Measurements from ENCODE around the gene TRIO.

DNA sequence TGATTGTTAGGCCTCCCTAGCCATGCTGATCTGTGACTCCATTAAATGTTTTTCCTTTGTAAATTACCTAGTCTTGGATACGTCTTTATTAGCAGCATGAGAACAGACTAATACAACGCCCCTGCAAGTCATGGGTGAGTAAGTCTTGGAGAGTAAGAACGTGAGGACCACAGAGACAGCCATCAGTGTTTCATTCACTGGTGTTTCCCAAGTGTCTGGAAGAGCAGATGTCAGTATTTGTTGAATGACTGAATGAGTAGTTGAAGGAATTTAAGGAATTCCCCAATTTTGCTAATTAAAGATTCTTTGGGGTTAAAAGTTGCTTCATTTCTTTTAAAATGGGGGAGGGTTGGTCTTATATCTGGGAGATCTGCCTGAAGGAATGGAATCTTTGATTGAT lies 178.8 kb downstream of the TRIO start:
- TF ChIP-seq, protein P1, sequence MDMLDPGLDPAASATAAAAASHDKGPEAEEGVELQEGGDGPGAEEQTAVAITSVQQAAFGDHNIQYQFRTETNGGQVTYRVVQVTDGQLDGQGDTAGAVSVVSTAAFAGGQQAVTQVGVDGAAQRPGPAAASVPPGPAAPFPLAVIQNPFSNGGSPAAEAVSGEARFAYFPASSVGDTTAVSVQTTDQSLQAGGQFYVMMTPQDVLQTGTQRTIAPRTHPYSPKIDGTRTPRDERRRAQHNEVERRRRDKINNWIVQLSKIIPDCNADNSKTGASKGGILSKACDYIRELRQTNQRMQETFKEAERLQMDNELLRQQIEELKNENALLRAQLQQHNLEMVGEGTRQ (IDR thresholded peaks at IDR 0.05; ENCODE audit: low read length), result no peak
- no peak for TF ChIP-seq CTCF (IDR thresholded peaks at IDR 0.05; ENCODE audit: control extremely low read depth in 1 of 3, insufficient read depth in 1 of 3, low read depth in 1 of 3, low read length in 3 of 3)
